Activated naive CD4-positive, alpha-beta T cell treated with anti-CD3 and anti-CD28 coated beads for 36 hours (primary cell): ENCODE measurements around the gene PRDM15. TPM values are rescaled to one million over a fixed set of nuclear protein-coding genes. Genes with fewer than 3 reads are reported as not detected.

Experiments used
- CTCF ChIA-PET: fragments of 350-600 bp; sonication (Branson Sonifier 250); formaldehyde crosslinking; loops from one replicate; lab custom pipeline; 2021; ENCODE audit warnings: antibody characterized with exemption; lab: Charles Lee
- DNase-seq: peaks from one replicate; pipeline ENCODE4 v3.0.0-alpha.2; 2020
- H3K27ac Mint-ChIP-seq: one replicate; pipeline ENCODE4 v1.8.0; 2021; ENCODE audit warnings: mild to moderate bottlenecking, mixed read lengths
- H3K27me3 Mint-ChIP-seq: one replicate; pipeline ENCODE4 v1.8.0; 2021; ENCODE audit warnings: low read depth, mixed read lengths
- H3K36me3 Mint-ChIP-seq: one replicate; pipeline ENCODE4 v1.8.0; 2021; ENCODE audit warnings: low read depth, mixed read lengths
- H3K4me1 Mint-ChIP-seq: one replicate; pipeline ENCODE4 v1.8.0; 2021; ENCODE audit warnings: low read depth, mixed read lengths
- H3K4me3 Mint-ChIP-seq: one replicate; pipeline ENCODE4 v1.8.0; 2021; ENCODE audit warnings: mild to moderate bottlenecking, moderate library complexity, mixed read lengths
- H3K9me3 Mint-ChIP-seq: one replicate; pipeline ENCODE4 v1.8.0; 2021; ENCODE audit warnings: mixed read lengths
- intact Hi-C: fragments of 100-400 bp; cut with micrococcal nuclease; formaldehyde crosslinking; loops from one replicate; pipeline ENCODE4 v1.15.1; 2023
- total RNA-seq, 2 experiments: library from RNA; stranded (reverse); gene quantifications; one replicate each; pipeline ENCODE4 v1.2.3, GENCODE V29; 2021

The PRDM15 gene
- total RNA-seq, 2 experiments from 2014 or later, result 9.6 to 9.8 TPM

GRCh38 chr21:41921021-41921420 is 41.9 kb upstream of the PRDM15 start:
- intact Hi-C loops, result loop anchor here (1.0 to 10.0 kb wide), 4 partner anchors 20 to 606 kb away; partner anchors contain the start of gene UBASH3A

GRCh38 chr21:41920476-41920875 is 41.3 kb upstream of the PRDM15 start:
- DNase-seq, result no peak
- Mint-ChIP-seq H3K4me1 (peaks cover 41% of the 10 kb centered on the region), H3K9me3 (no peaks in the 10 kb centered on the region), H3K36me3 (peaks cover 5% of the 10 kb centered on the region), H3K27ac (no peak overlapping the region), H3K27me3 (no peaks in the 10 kb centered on the region), H3K4me3 (no peak overlapping the region)
- CTCF ChIA-PET, result no interaction called here
- intact Hi-C loops, result loop anchor here (5.0 to 10.0 kb wide), 3 partner anchors 314 to 607 kb away; partner anchors contain the start of gene UBASH3A

More at GRCh38 chr21:41921021-41921420, 41.9 kb upstream of the PRDM15 start:
- no peak for DNase-seq
- Mint-ChIP-seq H3K4me1 (peaks cover 47% of the 10 kb centered on the region), H3K27ac (no peak overlapping the region), H3K36me3 (peaks cover 4% of the 10 kb centered on the region), H3K4me3 (no peak overlapping the region), H3K9me3 (no peaks in the 10 kb centered on the region), H3K27me3 (no peaks in the 10 kb centered on the region)
- CTCF ChIA-PET, result no interaction called here

GRCh38 chr21:41919666-41920398 is 40.7 kb upstream of the PRDM15 start:
- Mint-ChIP-seq H3K27me3 (no peaks in the 10 kb centered on the region), H3K4me1 (peaks cover 36% of the 10 kb centered on the region), H3K9me3 (no peaks in the 10 kb centered on the region), H3K36me3 (peaks cover 5% of the 10 kb centered on the region), H3K4me3 (no peak overlapping the region), H3K27ac (no peak overlapping the region)
- CTCF ChIA-PET, result no interaction called here
- intact Hi-C loops, result loop anchor here (5.0 to 10.0 kb wide), 3 partner anchors 315 to 607 kb away; partner anchors contain the start of gene UBASH3A
- DNase-seq, result no peak

GRCh38 chr21:41918561-41919358 is 39.6 kb upstream of the PRDM15 start:
- Mint-ChIP-seq H3K9me3 (no peaks in the 10 kb centered on the region), H3K4me1 (peaks cover 26% of the 10 kb centered on the region), H3K27ac (no peak overlapping the region), H3K36me3 (peaks cover 5% of the 10 kb centered on the region), H3K4me3 (no peak overlapping the region), H3K27me3 (no peaks in the 10 kb centered on the region)
- CTCF ChIA-PET, result no interaction called here
- intact Hi-C loops, result no loop called here
- no peak for DNase-seq

- Mint-ChIP-seq H3K4me3 (no peak overlapping the region), H3K9me3 (no peaks in the 10 kb centered on the region), H3K27ac (no peak overlapping the region), H3K4me1 (peaks cover 16% of the 10 kb centered on the region), H3K27me3 (no peaks in the 10 kb centered on the region), H3K36me3 (peaks cover 8% of the 10 kb centered on the region)
- CTCF ChIA-PET, result no interaction called here
- DNase-seq, result no peak
- intact Hi-C loops, result loop anchor here (1.0 kb wide), 1 partner anchor 101 kb away; no protein-coding TSS in a partner anchor
Observed at GRCh38 chr21:41917531-41917930, 38.4 kb upstream of the PRDM15 start.

GRCh38 chr21:41916888-41917433 is 37.8 kb upstream of the PRDM15 start:
- CTCF ChIA-PET, result interaction anchor here (0.6 kb wide), 1 partner anchor 12 kb away, joined by 3 read pairs; no protein-coding TSS in a partner anchor
- Mint-ChIP-seq H3K27ac (no peak overlapping the region), H3K4me1 (peaks cover 10% of the 10 kb centered on the region), H3K4me3 (no peak overlapping the region), H3K36me3 (peaks cover 10% of the 10 kb centered on the region), H3K9me3 (no peaks in the 10 kb centered on the region), H3K27me3 (no peaks in the 10 kb centered on the region)
- intact Hi-C loops, result loop anchor here (1.0 kb wide), 1 partner anchor 101 kb away; no protein-coding TSS in a partner anchor
- DNase-seq, result no peak

GRCh38 chr21:41914965-41915364 is 35.8 kb upstream of the PRDM15 start:
- H3K9me3 Mint-ChIP-seq, result no peaks in the 10 kb centered on the region
- H3K4me3 Mint-ChIP-seq, result no peak overlapping the region
- DNase-seq, result no peak
- intact Hi-C loops, result no loop called here
- peaks cover 11% of the 10 kb centered on the region for H3K36me3 Mint-ChIP-seq
- H3K4me1 Mint-ChIP-seq, result no peaks in the 10 kb centered on the region
- H3K27ac Mint-ChIP-seq, result no peak overlapping the region
- CTCF ChIA-PET, result no interaction called here
- H3K27me3 Mint-ChIP-seq, result no peaks in the 10 kb centered on the region

GRCh38 chr21:41914358-41914757 is 35.2 kb upstream of the PRDM15 start:
- Mint-ChIP-seq H3K9me3 (no peaks in the 10 kb centered on the region), H3K4me1 (no peaks in the 10 kb centered on the region), H3K27me3 (no peaks in the 10 kb centered on the region), H3K36me3 (peaks cover 11% of the 10 kb centered on the region), H3K27ac (no peak overlapping the region), H3K4me3 (no peak overlapping the region)
- no peak for DNase-seq
- CTCF ChIA-PET, result no interaction called here
- intact Hi-C loops, result no loop called here

GRCh38 chr21:41913230-41913629 is 34.1 kb upstream of the PRDM15 start:
- Mint-ChIP-seq H3K9me3 (no peaks in the 10 kb centered on the region), H3K4me1 (no peaks in the 10 kb centered on the region), H3K36me3 (peaks cover 11% of the 10 kb centered on the region), H3K4me3 (no peak overlapping the region), H3K27ac (no peak overlapping the region), H3K27me3 (no peaks in the 10 kb centered on the region)
- CTCF ChIA-PET, result no interaction called here
- no peak for DNase-seq
- intact Hi-C loops, result no loop called here

- CTCF ChIA-PET, result no interaction called here
- Mint-ChIP-seq H3K9me3 (no peaks in the 10 kb centered on the region), H3K4me1 (no peaks in the 10 kb centered on the region), H3K36me3 (peaks cover 8% of the 10 kb centered on the region), H3K4me3 (no peak overlapping the region), H3K27me3 (no peaks in the 10 kb centered on the region), H3K27ac (no peak overlapping the region)
- intact Hi-C loops, result no loop called here
- DNase-seq, result no peak
Observed at GRCh38 chr21:41908829-41909228, 29.7 kb upstream of the PRDM15 start.

- no peak overlapping the region for H3K4me3 Mint-ChIP-seq
- CTCF ChIA-PET, result no interaction called here
- no peaks in the 10 kb centered on the region for H3K9me3 Mint-ChIP-seq
- no peaks in the 10 kb centered on the region for H3K27me3 Mint-ChIP-seq
- intact Hi-C loops, result no loop called here
- no peak overlapping the region for H3K27ac Mint-ChIP-seq
- H3K4me1 Mint-ChIP-seq, result no peaks in the 10 kb centered on the region
- DNase-seq, result no peak
- H3K36me3 Mint-ChIP-seq, result peaks cover 6% of the 10 kb centered on the region
Observed at GRCh38 chr21:41907496-41908258, 28.5 kb upstream of the PRDM15 start.

- DNase-seq, result no peak
- Mint-ChIP-seq H3K27me3 (no peaks in the 10 kb centered on the region), H3K4me1 (no peaks in the 10 kb centered on the region), H3K36me3 (peaks cover 4% of the 10 kb centered on the region), H3K27ac (no peak overlapping the region), H3K9me3 (no peaks in the 10 kb centered on the region), H3K4me3 (no peak overlapping the region)
- CTCF ChIA-PET, result no interaction called here
- intact Hi-C loops, result no loop called here
Observed at GRCh38 chr21:41906770-41907169, 27.6 kb upstream of the PRDM15 start.
